SKM-1 (cell line): ENCODE results near the gene NPC1.
"Not testable (repeated sequence)": the region's sequence is repeated elsewhere in the genome, so short reads cannot be mapped to it uniquely, and the experiment has no call there.

ENCODE experiments used
- DNase-seq: peaks from one replicate; lab custom pipeline; 2025; ENCODE audit not compliant: unreplicated experiment; lab: John Stamatoyannopoulos, UW

The NPC1 gene

DNA sequence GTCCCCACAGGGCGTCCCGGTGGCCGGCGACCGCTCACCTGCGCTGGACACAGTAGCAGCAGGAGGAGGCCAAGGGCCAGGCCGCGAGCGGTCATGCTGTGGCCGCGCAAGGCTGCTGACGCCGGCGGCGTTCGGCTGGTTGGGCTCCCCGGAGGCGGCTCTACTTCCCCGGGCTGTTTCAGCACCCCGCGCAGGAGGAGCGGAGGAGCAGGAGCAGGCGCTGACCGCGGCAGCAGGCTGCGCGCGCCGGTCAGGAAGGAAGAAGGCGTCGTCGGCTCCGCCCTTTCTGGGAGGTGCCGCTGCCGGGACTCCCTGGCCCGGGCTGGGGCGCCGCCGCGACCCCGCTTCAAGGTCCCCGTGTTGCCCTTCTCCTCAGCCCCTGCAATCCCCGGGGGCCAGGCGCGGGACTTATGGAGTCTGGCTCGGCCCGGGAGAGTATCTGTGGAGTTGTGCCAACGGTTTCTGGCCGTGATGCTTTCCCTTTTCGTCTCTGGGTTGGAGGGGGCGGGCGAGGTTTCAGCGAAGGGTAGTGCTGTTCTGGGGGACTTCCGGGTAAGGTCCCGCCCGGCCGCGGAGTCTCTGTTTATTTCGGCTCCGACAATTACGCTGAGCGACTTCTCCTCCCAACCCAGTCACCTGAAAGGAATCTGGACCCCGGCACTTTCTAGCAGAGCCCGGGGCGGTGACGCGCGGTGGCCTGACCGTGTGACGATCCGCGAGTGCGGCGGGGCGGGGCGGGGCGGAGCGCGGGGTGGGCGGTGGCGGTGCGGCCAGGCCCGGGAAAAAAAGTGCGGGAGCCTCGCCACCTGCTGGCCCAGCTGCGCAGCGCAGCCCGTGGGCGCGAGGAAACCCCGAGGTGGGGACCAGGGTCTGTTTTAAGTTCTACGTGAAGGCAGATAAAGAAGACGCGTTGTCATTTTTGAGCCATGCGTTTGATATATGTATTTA is at the start of gene NPC1:
Gene NPC1, minus strand, starts transcription at position 258 of the 948 bp plus-strand sequence. Its CDS starts 163 bp downstream, at position 95.
- DNase-seq = peak; percentile 81

- DNase-seq = no peak
These were observed 49.7 kb upstream of the NPC1 start for GRCh38 chr18:23636071-23636399.

- no peak for DNase-seq
These were observed 49.2 kb upstream of the NPC1 start for GRCh38 chr18:23635283-23636070.

DNA sequence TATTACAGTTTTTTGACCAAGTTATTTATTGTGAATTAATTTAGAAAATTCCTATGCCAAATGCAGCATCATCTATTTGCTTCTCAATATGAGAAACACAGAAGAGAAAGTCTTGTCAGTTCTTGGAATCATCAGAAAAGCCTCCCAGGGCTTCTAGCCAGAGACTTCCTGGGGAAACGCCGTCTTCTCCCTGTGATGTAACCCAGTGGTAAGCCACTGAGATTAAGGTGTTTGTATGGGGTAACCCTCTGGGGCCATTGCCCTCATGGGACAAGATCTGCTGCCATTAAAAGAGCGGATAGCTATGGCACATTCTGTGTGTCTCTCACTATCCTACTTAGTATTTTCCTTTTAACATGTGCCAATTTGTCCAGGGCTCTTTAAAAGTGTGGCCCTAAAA is 48.4 kb upstream of the NPC1 start:
- DNase-seq = peak; percentile 31

DNA sequence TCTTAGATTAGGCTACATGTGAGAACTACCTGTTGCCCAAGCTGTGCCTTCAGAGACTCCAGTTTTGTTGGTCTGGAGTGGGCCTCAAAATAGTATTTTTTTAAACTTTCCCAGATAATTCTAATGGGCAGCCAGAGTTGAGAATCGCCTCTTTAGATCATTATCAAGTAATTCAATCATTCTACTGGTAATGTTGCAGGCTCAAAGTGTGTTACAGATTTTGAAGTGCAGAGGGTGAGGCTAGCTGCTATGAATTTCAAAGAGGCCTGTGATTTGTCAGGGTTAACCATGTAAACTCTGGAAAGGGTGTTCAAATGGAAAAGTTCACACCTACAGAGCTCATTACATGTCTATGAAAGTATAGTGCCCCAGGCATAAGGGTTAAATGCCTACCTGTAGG is 46.3 kb upstream of the NPC1 start:
- DNase-seq = no peak

DNA sequence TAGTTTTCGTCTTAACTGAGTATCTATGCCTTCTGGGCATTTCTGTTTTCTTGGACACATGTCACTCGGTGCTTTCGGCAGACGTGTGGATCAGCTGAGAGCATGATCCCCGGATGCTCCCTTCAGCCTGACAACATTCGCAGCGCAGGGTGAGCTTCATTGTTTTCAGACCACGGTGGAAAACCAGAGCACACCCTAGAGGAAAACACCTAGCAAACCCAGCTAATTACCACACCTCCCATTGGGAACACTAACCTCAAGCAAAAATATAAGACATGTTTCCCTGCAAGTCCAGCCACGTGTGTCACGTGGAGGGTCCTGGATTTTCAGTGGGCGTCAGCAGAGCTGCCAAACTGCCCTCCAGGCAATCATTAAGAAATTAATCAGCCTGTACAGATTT is 45.4 kb upstream of the NPC1 start:
- DNase-seq = no peak

DNA sequence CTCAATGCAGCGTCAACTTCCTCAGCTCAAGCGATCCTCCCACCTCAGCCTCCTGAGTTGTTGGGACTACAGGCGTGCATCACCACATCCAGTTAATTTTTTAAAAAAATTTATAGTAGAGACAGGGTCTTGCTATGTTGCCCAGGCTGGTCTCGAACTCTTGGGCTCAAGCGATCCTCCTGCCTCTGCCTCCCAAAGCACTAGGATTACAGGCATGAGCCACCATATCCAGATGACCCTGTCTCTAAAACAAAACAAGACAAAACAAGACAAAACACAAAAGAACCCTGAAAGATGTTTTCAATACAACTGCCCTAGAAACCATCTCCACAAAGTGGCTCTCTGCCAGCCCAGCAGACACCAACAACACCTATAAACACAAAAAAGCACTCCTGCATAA is 45.0 kb upstream of the NPC1 start:
- no peak for DNase-seq

GRCh38 chr18:23629444-23629946 is 43.2 kb upstream of the NPC1 start:
- DNase-seq = no peak

- no peak for DNase-seq
These were observed 41.7 kb upstream of the NPC1 start for GRCh38 chr18:23627970-23628369.

DNA sequence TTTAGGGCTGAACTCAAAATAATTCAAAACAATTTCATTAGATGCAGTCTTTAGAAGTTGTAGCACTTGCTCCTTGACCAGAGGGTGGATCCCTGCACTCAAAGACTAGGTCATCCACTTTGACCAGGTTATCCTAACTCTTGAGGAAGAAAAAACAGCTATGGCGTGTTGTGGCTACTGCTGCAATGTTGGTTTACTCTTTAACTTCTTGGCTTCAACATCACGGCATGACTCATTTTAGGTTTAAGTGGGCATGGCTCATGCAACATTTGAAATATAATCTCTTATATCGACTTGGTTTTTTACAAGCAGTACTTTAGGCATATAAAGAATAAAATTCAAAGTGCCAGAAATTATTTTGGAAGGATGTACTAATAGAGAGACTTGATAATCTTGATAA is 41.0 kb upstream of the NPC1 start:
- DNase-seq = no peak

DNA sequence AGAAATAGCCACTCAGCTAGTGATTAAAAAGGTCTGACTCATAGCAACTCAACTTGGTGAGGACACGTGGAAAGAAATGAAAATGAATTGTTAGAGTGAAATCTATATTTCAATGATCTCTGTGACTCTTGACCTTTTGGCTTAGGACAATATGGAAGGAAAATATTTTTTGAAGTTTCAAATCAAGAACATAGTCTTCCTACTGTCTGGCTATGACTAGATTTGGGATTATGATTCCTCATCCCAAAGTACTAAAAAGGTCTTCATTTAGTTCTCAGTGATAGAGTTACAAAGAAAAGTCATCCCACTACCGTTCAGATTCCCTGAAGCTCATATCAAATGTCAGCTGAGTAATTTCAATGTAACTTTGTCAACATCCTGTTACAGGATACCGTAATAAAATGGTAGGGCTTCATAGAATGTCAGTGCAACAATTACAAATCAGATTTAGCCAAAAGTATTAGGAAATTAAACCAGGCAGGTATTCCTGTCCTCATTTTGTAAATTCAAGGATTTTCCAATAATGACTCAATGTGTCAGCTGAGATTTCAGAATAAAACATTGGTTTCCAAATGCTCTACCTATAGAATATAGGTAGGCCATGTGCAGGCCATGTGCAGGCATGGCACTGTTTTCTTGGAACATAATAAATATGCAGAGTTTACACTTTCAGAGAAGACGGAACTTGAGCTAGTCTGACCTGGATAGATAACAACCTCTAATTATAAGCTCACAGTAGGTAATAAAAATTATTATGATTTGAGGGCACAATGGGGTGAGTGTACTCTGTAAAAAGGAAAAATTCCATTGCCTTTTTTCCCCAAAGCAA is 40.4 kb upstream of the NPC1 start:
- no peak for DNase-seq

GRCh38 chr18:23623040-23623439 is 36.7 kb upstream of the NPC1 start:
- no peak for DNase-seq

DNA sequence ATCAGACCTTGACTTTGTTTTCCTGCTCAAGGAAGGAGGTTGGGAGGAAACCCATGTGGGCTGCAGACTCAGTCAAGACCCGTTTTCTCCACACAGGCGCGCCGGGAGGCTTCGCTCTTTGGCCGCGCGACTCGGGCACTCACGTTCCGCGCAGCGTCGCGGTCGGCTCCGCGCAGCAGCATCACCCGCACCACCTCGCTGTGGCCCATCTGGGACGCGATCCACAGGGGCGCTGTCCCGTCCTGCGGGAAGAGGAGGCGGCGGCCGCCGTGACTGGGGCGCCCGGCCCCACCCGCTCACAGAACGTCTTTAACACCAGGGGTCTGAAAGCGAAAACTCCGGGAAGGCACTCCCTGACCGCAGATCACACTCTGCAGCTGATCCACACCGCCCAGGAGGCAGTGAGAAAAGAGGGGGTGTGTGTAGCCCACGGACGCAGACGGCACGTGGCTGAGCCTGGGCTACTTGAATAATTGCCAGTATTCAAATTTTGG is 33.1 kb upstream of the NPC1 start:
- no peak for DNase-seq

- peak; percentile 85 for DNase-seq
These were observed 32.6 kb upstream of the NPC1 start for GRCh38 chr18:23618862-23619387.

- no peak for DNase-seq
These were observed 31.2 kb upstream of the NPC1 start for GRCh38 chr18:23617412-23618014.

GRCh38 chr18:23616258-23616657 is 30.0 kb upstream of the NPC1 start:
- no peak for DNase-seq

GRCh38 chr18:23614891-23615290 is 28.6 kb upstream of the NPC1 start:
- no peak for DNase-seq

GRCh38 chr18:23614413-23614812 is 28.1 kb upstream of the NPC1 start:
- DNase-seq = no peak

DNA sequence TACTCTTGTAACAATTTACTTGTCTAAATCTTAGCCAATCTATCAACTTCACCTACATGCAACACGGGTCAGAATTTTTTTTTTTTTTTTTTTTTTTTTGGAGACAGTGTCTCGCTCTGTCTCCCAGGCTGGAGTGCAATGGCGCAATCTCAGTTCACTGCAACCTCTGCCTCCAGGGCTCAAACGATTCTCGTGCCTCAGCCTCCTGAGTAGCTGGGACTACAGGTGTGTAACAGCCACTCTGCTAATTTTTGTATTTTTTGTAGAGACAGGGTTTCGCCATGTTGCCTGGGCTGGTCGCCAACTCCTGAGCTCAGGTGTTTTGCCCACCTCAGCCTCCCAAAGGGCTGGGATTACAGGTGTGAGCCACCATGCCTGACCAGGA is 26.8 kb upstream of the NPC1 start:
- not testable (repeated sequence) for DNase-seq

DNA sequence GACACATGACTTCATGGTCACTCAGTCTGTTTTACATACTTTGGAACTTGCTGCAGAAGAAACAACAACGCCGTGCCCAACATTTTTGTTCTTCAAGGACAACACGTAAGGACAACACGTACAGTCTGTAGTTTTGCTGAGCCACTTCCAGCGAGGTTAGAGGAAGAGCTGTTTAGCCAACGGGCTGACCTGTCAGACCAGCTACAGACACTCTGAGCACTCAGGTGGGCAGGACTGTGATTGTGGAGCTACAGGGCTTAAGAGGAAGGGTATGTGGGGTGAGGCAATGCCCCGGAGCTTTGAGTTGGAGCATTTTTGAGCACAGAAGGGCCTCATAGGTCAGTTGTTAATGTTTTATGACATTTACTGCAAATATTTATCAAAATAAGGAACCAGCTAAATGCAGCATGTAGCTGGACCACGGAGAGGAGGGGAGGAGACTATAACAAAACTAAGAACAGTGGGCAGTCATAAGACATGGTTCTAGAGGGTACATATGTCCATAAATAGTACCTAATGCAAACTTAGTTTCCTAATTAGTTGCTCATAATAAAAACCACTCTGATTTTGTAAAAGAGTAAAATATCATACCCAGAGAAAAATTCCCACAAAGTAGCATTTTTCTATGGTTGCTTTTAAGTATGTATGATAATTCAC is 26.3 kb upstream of the NPC1 start:
- no peak for DNase-seq
